ENCODE results near the gene MAP3K8.

MAP3K8 gene

GRCh38 chr10:30453764-30454527 lies 20.0 kb downstream of the MAP3K8 start:
- Histone ChIP-seq H3K27me3 (no peaks in the 10 kb centered on the region), H3K27ac (peak overlapping the region; percentile 87), H3K36me3 (peaks cover 59% of the 10 kb centered on the region), H3K9me3 (no peaks in the 10 kb centered on the region), H3K4me1 (ENCODE audit: control insufficient read depth in 1 of 2, insufficient read depth in 1 of 2, low read depth in 1 of 2, low read length in 1 of 2) (peaks cover 56 to 58% of the 10 kb centered on the region in 2 experiments), H3K4me3 (ENCODE audit: low read depth in 1 of 2, low read length in 1 of 2) (no peak overlapping the region)
- TF ChIP-seq, protein P1, sequence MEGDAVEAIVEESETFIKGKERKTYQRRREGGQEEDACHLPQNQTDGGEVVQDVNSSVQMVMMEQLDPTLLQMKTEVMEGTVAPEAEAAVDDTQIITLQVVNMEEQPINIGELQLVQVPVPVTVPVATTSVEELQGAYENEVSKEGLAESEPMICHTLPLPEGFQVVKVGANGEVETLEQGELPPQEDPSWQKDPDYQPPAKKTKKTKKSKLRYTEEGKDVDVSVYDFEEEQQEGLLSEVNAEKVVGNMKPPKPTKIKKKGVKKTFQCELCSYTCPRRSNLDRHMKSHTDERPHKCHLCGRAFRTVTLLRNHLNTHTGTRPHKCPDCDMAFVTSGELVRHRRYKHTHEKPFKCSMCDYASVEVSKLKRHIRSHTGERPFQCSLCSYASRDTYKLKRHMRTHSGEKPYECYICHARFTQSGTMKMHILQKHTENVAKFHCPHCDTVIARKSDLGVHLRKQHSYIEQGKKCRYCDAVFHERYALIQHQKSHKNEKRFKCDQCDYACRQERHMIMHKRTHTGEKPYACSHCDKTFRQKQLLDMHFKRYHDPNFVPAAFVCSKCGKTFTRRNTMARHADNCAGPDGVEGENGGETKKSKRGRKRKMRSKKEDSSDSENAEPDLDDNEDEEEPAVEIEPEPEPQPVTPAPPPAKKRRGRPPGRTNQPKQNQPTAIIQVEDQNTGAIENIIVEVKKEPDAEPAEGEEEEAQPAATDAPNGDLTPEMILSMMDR (IDR thresholded peaks at IDR 0.05) = no peak

DNA sequence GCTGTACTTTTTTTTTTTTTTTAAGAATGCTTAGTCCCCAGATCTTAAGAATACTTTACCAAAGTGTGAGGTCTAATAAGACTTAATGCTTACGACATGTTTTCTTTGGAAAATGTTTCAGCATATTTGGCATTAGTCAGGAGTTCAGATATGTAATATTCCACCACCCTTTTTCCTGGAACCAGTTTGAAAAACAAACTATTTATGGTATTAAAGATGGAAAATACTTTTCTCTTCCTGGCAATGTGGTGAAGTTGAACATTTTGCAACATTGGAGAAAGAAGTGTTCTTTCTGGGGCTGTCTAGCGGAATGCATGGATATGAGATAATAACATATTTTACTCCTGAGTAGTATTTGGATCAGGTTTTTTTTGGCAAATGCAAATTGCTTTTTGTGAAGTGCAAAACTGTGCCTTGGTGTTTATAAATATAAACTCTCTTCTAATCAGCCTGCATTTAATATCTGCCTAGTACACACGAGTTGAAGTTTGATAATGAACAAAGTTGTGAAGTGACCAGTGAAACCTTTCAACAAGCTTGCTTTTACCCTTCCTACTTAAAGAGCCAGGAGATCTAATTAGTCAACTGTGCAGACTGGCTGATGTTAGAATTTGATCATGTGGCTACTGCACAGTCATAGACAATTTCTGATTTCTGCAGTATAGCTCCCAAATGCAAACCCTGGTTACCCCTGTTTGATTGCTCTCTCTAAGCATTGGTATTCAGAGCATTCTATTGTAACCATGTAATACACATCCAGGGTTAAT lies 20.9 kb downstream of the MAP3K8 start:
- TF ChIP-seq, protein P1 (IDR thresholded peaks at IDR 0.05) = no peak
- no peaks in the 10 kb centered on the region for H3K27me3 ChIP-seq
- peaks cover 56% of the 10 kb centered on the region for H3K36me3 ChIP-seq
- no peaks in the 10 kb centered on the region for H3K9me3 ChIP-seq
- H3K27ac ChIP-seq = peak overlapping the region; percentile 87
- H3K4me3 ChIP-seq (ENCODE audit: low read depth in 1 of 2, low read length in 1 of 2) = no peak overlapping the region
- peaks cover 66 to 67% of the 10 kb centered on the region in 2 experiments for H3K4me1 ChIP-seq (ENCODE audit: control insufficient read depth in 1 of 2, insufficient read depth in 1 of 2, low read depth in 1 of 2, low read length in 1 of 2)

- no peaks in the 10 kb centered on the region for H3K27me3 ChIP-seq
- H3K36me3 ChIP-seq = peaks cover 56% of the 10 kb centered on the region
- TF ChIP-seq, protein P1 (IDR thresholded peaks at IDR 0.05) = no peak
- peak overlapping the region; percentile 87 for H3K27ac ChIP-seq
- peaks cover 74 to 75% of the 10 kb centered on the region in 2 experiments for H3K4me1 ChIP-seq (ENCODE audit: control insufficient read depth in 1 of 2, insufficient read depth in 1 of 2, low read depth in 1 of 2, low read length in 1 of 2)
- no peaks in the 10 kb centered on the region for H3K9me3 ChIP-seq
- H3K4me3 ChIP-seq (ENCODE audit: low read depth in 1 of 2, low read length in 1 of 2) = peak overlapping the region; percentile 18 to 45
Measured at GRCh38 chr10:30455816-30456215, 21.8 kb downstream of the MAP3K8 start.

GRCh38 chr10:30456266-30456665 lies 22.3 kb downstream of the MAP3K8 start:
- Histone ChIP-seq H3K36me3 (peaks cover 56% of the 10 kb centered on the region), H3K27ac (peak overlapping the region; percentile 87), H3K9me3 (no peaks in the 10 kb centered on the region), H3K27me3 (no peaks in the 10 kb centered on the region), H3K4me1 (ENCODE audit: control insufficient read depth in 1 of 2, insufficient read depth in 1 of 2, low read depth in 1 of 2, low read length in 1 of 2) (peaks cover 78 to 79% of the 10 kb centered on the region in 2 experiments), H3K4me3 (ENCODE audit: low read depth in 1 of 2, low read length in 1 of 2) (peak overlapping the region; percentile 18 to 45)
- TF ChIP-seq, protein P1 (IDR thresholded peaks at IDR 0.05) = no peak

DNA sequence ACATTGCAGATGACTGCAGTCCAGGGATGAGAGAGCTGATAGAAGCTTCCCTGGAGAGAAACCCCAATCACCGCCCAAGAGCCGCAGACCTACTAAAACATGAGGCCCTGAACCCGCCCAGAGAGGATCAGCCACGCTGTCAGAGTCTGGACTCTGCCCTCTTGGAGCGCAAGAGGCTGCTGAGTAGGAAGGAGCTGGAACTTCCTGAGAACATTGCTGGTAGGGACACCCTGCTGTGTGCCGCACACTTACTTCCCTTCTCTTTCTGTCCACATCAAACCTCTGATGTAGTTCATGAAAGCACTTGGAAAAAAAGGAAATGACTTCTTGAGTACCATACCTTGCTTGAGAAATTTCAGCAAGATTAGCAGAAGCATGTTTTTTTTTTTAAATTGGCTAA lies 25.3 kb downstream of the MAP3K8 start:
- H3K27ac ChIP-seq = peak overlapping the region; percentile 87
- peaks cover 49% of the 10 kb centered on the region for H3K36me3 ChIP-seq
- H3K27me3 ChIP-seq = no peaks in the 10 kb centered on the region
- peak overlapping the region; percentile 18 to 33 for H3K4me3 ChIP-seq (ENCODE audit: low read depth in 1 of 2, low read length in 1 of 2)
- no peaks in the 10 kb centered on the region for H3K9me3 ChIP-seq
- TF ChIP-seq, protein P1 (IDR thresholded peaks at IDR 0.05) = peak; percentile 37
- H3K4me1 ChIP-seq (ENCODE audit: control insufficient read depth in 1 of 2, insufficient read depth in 1 of 2, low read depth in 1 of 2, low read length in 1 of 2) = peaks cover 96 to 99% of the 10 kb centered on the region in 2 experiments
